ENCODE data around the gene NR2F1-AS1. TPM values are rescaled to one million over a fixed set of nuclear protein-coding genes. Genes with fewer than 3 reads are reported as not detected.
"Not testable (repeated sequence)": the region's sequence is repeated elsewhere in the genome, so short reads cannot be mapped to it uniquely, and the experiment has no call there.

Gene NR2F1-AS1
- polyA plus RNA-seq, 2 of the 4 experiments (the other 2 are of a cell fraction) = 5.5 to 8.3 TPM

- no peak for TF ChIP-seq TFCP2L1 (CRISPR knock-in tag; IDR thresholded peaks at IDR 0.05)
- TF ChIP-seq GATA3 (IDR thresholded peaks at IDR 0.05; ENCODE audit: borderline replicate concordance) = no peak
- TF ChIP-seq, protein P1, sequence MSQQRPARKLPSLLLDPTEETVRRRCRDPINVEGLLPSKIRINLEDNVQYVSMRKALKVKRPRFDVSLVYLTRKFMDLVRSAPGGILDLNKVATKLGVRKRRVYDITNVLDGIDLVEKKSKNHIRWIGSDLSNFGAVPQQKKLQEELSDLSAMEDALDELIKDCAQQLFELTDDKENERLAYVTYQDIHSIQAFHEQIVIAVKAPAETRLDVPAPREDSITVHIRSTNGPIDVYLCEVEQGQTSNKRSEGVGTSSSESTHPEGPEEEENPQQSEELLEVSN (IDR thresholded peaks at IDR 0.05; ENCODE audit: borderline replicate concordance, low read depth) = no peak
- no peak for TF ChIP-seq TP53 (CRISPR knock-in tag; IDR thresholded peaks at IDR 0.05)
- no peak for TF ChIP-seq JUNB (IDR thresholded peaks at IDR 0.05)
- ChIA-PET CTCF (no interaction called here), POLR2A (no interaction called here)
- no peaks in the 10 kb centered on the region for H3K4me1 ChIP-seq
- H3K27ac ChIP-seq = no peak overlapping the region
- H3K4me2 ChIP-seq = no peak overlapping the region
- no peak for DNase-seq (ENCODE audit: low read depth in 1 of 2, low spot score in 1 of 2)
- WGBS (ENCODE audit: missing lambda C conversion rate) = 79% methylated on average over 2 of the region's 2 CpGs
- H3K9me3 ChIP-seq = no peaks in the 10 kb centered on the region
- H3K4me3 ChIP-seq = no peak overlapping the region
- FAIRE-seq = no peak
- no peak for ATAC-seq
These were observed 70.2 kb downstream of the NR2F1-AS1 start for GRCh38 chr5:93510626-93511380.

DNA sequence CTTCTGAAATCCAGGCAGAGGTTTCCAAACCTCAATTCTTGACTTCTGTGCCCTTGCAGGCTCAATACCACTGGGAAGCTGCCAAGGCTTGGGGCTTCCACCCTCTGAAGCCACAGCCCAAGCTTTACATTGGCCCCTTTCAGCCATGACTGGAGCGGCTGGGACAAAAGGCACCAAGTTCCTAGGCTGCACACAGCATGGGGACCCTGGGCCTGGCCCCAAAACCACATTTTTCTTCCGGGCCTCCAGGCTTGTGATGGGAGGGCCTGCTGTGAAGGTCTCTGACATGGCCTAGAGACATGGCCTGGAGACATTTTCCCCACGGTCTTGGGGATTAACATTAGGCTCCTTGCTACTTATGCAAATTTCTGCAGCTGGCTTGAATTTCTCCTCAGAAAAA lies 75.5 kb downstream of the NR2F1-AS1 start:
- POLR2A ChIA-PET; FAIRE-seq; H3K4me2 ChIP-seq; ATAC-seq; H3K27ac ChIP-seq; H3K9me3 ChIP-seq; DNase-seq (ENCODE audit: low read depth in 1 of 2, low spot score in 1 of 2); H3K4me3 ChIP-seq: not testable (repeated sequence)
- 86% methylated on average over 3 of the region's 3 CpGs for WGBS (ENCODE audit: missing lambda C conversion rate)
- H3K4me1 ChIP-seq = 0 out of 3 replicates have a peak, but pooled peaks cover 11% of the 10 kb centered on the region
- CTCF ChIA-PET = interaction anchor here (0.6 kb wide), 1 partner anchor 8 kb away, joined by 3 read pairs; no protein-coding TSS in a partner anchor

DNA sequence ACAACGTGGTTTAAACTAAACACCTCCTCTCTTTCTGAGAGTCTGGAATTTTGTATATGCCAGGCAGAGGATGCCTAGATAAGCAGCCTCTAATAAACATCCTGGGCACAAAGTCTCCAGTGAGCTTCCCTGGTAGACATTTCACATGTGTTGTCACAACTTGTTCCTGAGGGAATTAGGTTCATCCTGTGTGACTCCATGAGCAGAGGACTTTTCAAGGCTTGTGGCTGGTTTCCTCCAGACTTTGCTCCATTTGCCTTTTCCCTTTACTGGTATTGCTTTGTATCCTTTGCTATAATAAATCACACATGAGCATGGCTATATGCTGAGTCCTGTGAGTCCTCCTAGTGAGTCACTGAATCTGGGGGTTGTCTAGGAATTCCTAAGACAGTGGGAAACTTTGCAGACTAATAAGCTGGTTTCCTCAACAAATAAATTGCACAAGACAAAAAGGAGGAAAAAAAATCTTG lies 77.4 kb downstream of the NR2F1-AS1 start:
- FAIRE-seq = no peak
- H3K4me2 ChIP-seq = peak overlapping the region; percentile 12; the same call in 2 of the 3 replicates
- H3K4me3 ChIP-seq = no peak overlapping the region
- DNase-seq (ENCODE audit: low read depth in 1 of 2, low spot score in 1 of 2) = peak; percentile 1 to 44
- no peak for TF ChIP-seq RCOR1 (IDR thresholded peaks at IDR 0.05; ENCODE audit: low read depth, low read length)
- TF ChIP-seq FOSL2 (IDR thresholded peaks at IDR 0.05) = no peak
- TF ChIP-seq FOSL2 (CRISPR knock-in tag; IDR thresholded peaks at IDR 0.05) = peak; percentile 65
- peak; percentile 66 to 76; a peak in 4 of 6 replicates for ATAC-seq
- H3K27ac ChIP-seq = peak overlapping the region in 1 of 2 experiments; percentile 39; a peak in 4 of 6 replicates
- ChIA-PET POLR2A (no interaction called here), CTCF (no interaction called here)
- H3K9me3 ChIP-seq = no peaks in the 10 kb centered on the region
- 0 out of 3 replicates have a peak, but pooled peaks cover 11% of the 10 kb centered on the region for H3K4me1 ChIP-seq
- 31% methylated on average over 1 of the region's 1 CpG for WGBS (ENCODE audit: missing lambda C conversion rate)

DNA sequence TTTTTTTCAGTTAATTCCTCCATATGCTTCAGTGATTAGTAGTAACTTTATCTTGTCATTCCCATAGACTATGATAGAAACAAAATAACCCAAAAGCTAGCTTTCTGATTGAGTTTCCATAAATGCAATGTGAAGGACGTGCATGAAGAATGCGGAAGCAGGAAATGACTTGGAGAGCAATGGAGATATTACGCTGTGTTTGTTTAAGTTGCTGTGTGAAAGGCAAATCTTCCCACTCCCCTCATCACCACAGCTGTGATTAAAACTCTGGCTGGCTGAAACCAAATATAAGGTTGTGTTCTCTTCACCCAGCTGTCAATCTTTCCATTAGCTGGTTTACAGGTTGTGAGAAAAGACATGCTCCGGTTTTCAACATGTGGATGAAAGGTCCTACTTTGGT lies 83.9 kb downstream of the NR2F1-AS1 start:
- FAIRE-seq (no peak), DNase-seq (ENCODE audit: low read depth in 1 of 2, low spot score in 1 of 2) (no peak), ATAC-seq (no peak)
- ChIA-PET CTCF (interaction anchor here (0.6 to 1.3 kb wide), 2 partner anchors 8 to 9 kb away, joined by 3 read pairs; no protein-coding TSS in a partner anchor), POLR2A (no interaction called here)
- Histone ChIP-seq H3K27ac (no peak overlapping the region), H3K9me3 (no peaks in the 10 kb centered on the region), H3K4me3 (no peak overlapping the region), H3K4me2 (no peak overlapping the region), H3K4me1 (no peaks in the 10 kb centered on the region)
- WGBS (ENCODE audit: missing lambda C conversion rate) = 79% methylated on average over 4 of the region's 4 CpGs
- TF ChIP-seq EHF (CRISPR knock-in tag; IDR thresholded peaks at IDR 0.05) = no peak
- TF ChIP-seq, protein P2, sequence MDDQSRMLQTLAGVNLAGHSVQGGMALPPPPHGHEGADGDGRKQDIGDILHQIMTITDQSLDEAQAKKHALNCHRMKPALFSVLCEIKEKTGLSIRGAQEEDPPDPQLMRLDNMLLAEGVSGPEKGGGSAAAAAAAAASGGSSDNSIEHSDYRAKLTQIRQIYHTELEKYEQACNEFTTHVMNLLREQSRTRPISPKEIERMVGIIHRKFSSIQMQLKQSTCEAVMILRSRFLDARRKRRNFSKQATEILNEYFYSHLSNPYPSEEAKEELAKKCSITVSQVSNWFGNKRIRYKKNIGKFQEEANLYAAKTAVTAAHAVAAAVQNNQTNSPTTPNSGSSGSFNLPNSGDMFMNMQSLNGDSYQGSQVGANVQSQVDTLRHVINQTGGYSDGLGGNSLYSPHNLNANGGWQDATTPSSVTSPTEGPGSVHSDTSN (IDR thresholded peaks at IDR 0.05) = no peak
- TF ChIP-seq KDM5A (IDR thresholded peaks at IDR 0.05) = no peak
- no peak for TF ChIP-seq TFCP2L1 (CRISPR knock-in tag; IDR thresholded peaks at IDR 0.05)

- ATAC-seq (no peak), FAIRE-seq (no peak), DNase-seq (ENCODE audit: low read depth in 1 of 2, low spot score in 1 of 2) (no peak)
- CTCF ChIA-PET = no interaction called here
- peaks cover 18% of the 10 kb centered on the region; the same call in 2 of the 3 replicates for H3K9me3 ChIP-seq
- no peak overlapping the region for H3K4me3 ChIP-seq
- no peak overlapping the region for H3K27ac ChIP-seq
- H3K4me2 ChIP-seq = no peak overlapping the region
- H3K4me1 ChIP-seq = no peaks in the 10 kb centered on the region
- POLR2A ChIA-PET = no interaction called here
- TF ChIP-seq TFCP2L1 (CRISPR knock-in tag; IDR thresholded peaks at IDR 0.05) = no peak
- TF ChIP-seq, protein P2 (IDR thresholded peaks at IDR 0.05) = no peak
- TF ChIP-seq RNF2 (IDR thresholded peaks at IDR 0.05; ENCODE audit: borderline replicate concordance, low read depth) = no peak
- no peak for TF ChIP-seq CHD2 (IDR thresholded peaks at IDR 0.05; ENCODE audit: low read length, partially characterized antibody)
- no peak for TF ChIP-seq NFE2L2 (conservative IDR thresholded peaks at IDR 0.05; ENCODE audit: low read length)
- TF ChIP-seq, protein P3, sequence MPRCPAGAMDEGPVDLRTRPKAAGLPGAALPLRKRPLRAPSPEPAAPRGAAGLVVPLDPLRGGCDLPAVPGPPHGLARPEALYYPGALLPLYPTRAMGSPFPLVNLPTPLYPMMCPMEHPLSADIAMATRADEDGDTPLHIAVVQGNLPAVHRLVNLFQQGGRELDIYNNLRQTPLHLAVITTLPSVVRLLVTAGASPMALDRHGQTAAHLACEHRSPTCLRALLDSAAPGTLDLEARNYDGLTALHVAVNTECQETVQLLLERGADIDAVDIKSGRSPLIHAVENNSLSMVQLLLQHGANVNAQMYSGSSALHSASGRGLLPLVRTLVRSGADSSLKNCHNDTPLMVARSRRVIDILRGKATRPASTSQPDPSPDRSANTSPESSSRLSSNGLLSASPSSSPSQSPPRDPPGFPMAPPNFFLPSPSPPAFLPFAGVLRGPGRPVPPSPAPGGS (IDR thresholded peaks at IDR 0.05) = no peak
- TF ChIP-seq POLR2AphosphoS2 (conservative IDR thresholded peaks at IDR 0.05; ENCODE audit: low read length) = no peak
These were observed 101.0 kb downstream of the NR2F1-AS1 start for GRCh38 chr5:93479982-93480509.

Data from A549 (cell line).